ENCODE data around the gene APBA2.

DNA sequence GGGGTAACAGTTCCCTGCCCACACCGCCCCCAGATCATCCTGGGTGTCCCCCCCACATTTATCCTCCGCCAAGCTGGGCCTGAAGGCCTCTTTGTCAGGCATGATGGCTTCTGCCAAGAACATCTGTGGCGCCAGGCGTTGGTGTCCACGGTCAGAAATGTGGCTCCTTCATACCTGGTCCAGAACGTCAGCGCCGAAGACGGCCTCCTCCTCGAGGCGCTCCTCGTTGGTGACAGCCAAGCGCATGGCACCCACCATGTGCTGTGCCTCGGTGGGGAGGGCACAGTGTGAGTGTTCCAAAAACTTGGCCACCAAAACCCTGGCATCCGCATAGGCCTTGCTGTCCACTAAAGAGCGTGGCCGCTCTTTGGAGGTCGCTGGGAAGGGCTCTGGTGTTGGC, 237.4 kb downstream of the APBA2 start:
- TF ChIP-seq GATA2 (IDR thresholded peaks at IDR 0.05; ENCODE audit: low read depth, low read length) (no peak), GATA3 (IDR thresholded peaks at IDR 0.05; ENCODE audit: low read depth, low read length) (no peak)

All from SH-SY5Y (cell line).